NCI-H510A treated with DMSO at 0.1 percent for 48 hours (cell line): ENCODE data around the gene AMPD3.

Experiments used
- DNase-seq: peaks from one replicate; lab custom pipeline; 2025; lab: John Stamatoyannopoulos, UW

Gene AMPD3

DNA sequence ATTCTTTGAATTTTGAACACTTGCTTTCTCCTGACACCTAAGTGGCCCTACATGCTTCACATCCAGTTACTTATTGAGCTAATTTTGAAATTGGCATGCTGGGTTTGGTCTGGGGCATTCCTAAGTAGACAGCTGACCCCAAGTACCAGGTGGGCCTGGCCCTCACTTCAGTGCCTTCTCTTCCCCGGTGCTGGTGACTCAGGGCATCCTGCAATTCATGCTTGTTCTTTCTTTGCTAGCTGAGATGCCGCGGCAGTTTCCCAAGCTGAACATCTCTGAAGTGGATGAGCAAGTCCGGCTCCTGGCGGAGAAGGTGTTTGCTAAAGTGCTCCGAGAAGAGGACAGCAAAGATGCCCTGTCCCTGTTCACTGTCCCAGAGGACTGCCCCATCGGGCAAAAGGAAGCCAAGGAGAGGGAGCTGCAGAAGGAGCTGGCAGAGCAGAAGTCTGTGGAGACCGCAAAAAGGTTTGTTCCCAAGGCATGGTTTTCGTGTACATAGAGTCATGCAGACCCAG is 6.3 kb downstream of the AMPD3 start:
- no peak for DNase-seq

DNA sequence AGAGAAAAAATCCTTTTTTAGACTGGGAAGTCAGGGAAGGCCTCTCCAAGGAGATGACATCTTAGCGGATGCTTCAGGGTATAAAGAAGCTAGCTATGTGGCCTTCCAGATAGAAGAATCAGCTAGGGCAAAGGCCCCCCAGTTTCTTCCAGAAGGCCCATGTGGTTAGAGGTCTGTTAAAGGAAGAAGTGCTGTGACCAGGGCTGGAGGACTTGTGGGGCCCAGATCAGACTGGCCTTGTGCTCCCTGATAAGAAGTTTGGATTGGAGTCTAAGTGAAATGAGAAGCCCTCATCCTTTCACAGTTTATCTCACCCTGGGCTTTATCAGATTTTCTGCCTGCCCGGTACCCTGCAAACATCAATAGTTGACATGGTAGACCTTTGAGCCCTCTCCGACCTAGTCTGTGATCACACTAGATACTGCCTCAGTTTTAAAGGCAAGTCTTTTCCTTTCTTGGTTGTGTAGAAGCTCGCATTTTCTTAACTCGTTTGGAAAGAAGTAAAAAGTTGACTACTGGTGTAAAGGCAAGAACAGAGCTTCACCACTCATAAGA is 7.8 kb downstream of the AMPD3 start:
- DNase-seq = no peak

DNA sequence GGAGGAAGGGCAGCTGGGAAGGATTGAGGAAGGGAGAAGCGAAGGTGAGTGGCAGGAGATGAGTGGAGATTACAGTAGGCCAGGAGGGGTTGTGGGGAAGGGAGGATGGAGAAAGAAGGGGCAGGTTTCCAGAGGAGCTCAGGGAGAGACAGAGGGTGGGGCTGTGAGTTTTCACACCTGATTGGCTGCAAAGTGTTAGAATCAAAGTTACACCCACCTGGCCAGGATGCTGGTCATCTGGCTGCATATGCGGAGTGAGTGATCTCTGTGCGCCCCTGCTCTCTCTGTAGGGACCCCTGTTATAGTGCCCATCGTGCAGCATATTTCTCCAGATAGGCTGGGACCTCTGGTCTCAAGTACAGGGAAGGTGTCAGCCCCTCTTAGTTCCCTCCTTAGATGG is 18.3 kb downstream of the AMPD3 start:
- DNase-seq = no peak

DNA sequence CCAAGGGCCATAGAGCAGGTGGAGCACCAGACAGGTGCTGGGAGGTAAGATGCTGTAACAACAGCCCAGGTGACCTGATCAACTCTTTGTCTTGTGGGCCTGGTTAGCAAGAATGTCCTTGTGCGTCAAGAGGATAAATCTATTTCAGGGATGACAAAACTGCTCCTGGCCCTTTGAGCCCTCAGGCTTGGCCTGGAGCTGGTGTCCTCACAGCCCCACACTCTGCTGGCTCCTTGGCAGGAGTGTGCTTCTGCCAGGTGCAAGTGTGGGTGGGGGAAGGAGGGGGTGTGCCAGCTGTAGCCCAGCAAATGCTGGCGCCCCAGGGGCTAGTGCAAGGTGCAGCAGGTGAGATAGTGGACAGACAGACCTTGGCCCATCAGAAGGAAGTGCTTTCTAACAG is 19.5 kb downstream of the AMPD3 start:
- DNase-seq = no peak

DNA sequence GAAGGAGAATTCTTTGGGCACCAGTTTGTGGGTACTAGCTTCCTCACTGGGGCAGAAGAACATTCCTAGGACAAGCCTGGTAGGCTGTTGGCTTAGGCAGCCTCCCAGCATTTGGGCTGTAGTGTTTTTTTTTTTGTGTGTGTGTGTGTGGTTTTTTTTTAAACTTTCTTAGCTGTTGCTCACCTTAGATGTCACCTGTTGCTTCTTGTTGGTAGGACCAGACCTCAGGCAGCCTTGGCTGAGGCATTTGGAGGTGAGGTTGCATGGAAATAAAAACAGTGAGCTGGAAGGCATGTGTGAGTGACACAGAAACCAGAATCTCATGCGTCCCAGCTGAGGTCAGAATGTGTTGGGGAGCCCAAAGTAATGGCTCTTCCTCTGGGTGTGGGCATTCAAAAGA is 21.3 kb downstream of the AMPD3 start:
- no peak for DNase-seq

DNA sequence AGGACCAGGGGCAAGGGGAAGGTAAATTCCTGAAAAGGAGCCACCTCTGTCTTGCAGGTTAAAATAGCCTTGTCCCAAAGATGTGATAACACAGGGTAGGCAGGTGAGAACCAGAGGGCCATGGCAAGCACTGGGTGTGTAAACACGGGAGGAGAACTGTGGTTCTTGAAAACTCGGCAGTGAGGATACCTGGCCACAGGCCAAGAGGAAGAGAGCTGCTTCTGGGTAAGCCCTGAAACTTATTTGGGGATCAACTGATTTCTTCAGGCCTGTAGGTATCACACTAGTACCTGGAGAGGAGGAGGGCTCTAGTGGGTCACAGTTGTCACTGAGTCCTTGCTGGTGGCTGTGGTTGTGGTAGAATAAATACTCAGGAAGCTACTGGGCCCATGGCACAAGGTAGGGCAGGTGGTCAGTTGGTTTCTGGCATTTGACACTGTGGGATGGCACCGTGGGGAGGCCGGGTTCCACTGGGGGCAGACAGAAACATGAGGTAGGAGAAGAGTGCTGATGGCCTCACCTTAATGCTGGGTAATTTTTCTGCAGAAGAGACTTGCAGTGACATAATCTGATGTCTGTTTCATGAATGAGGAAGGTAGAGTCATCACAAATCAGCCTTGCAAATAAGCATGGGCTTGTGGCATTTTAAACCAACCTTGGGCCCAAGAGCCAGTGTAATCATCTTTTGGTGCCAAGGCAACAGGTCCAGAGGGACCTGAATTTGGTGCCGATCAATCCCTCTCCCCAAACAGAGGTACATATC is 22.0 kb downstream of the AMPD3 start:
- DNase-seq = no peak

DNA sequence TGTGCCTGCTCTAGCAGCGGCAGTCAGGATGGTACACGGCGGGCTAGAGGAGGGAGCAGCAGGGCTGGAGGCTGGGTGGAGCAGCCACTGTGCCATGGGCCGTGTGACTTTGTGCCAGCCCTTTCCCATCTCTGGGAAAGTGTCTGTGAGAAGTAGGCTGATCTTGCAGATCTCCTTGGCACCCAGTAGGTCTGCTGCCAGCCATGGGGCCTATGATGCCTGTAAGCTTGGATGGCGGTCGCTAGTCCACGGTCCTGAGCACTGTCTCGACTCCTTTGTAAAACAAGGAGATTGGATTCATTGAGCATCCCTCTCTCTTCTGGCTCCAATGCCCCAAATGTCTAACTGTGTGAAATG is 22.6 kb downstream of the AMPD3 start:
- DNase-seq = no peak

DNA sequence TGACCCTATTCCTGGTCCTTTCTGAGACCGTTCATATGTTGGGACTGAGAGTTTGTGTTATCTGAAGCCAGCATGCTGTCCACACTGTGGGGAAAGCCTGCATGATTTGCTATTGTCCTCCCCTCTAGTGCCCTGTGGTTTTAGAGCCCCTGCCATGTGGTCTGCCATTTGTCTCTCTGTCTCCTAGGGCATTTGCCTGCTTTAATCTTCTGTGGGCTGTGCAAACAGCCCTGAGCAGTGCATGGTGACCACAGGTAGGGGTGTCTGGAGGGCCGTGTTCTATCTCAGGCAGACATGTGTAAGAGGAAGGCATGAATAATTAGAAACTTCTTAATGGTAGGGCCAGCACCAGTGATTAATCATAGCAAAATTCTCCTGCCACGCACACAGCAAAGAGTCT is 23.0 kb downstream of the AMPD3 start:
- DNase-seq = no peak

DNA sequence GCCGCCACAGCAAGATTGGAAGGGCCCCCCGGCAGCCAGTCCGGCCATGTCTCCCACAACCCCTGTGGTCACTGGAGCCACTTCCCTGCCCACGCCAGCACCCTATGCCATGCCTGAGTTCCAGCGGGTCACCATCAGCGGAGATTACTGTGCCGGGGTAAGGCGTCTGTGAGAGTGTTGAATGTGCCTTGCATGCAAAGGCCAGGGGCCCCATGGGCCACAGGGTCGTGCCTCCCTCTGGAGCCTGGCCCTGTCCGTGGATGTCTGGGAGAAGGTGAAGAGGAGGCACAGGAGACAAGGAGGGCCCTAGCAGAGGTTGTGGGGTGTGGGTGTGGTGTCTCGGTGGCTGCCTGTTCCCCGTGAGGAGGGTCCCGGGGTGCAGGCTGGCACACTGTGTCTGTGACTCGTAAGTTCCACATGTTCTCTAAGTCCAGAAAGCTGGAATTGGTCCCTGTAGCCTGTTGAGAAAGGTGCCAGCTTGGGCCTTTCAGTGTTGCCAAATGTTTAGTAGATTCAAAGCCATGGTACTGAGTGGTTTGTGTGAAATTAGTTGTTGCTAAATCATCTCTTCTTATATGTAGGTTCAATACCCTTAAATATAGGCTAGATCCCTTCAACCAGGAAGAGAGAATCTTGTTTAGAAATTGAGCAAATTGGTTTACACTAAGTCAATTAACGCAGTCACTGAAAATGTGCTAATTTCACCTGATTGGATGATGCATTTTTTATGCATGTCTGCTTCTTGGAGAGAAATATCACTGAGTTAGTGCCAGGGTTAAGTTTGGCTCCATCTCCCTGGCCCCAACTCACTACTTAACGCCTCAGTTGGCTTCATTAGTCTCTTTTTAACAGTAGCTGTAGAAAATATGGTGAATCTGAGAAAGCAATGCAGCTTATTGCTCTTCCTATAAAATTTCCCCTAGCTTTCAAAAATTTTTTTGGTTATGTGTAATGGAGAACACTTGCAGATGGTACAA is 23.8 kb downstream of the AMPD3 start:
- DNase-seq = no peak

DNA sequence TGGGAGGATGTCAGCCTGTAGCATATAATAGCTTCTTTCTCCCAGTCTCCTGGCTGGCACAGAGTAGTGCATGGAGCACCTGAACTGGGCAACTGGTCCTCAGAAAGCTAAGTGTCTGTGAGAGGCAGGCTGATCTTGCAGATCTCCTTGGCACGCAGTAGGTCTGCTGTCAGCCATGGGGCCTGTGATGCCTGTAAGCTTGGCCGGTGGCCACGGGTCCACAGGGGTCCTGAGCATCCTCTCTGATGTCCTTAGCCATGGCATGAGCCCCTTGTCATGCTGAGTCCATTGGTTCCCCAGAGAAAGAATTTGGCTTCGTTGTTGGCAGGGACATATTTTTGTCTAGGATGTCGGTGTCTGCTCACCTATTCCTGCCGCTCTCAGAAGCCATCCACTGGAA is 25.0 kb downstream of the AMPD3 start:
- no peak for DNase-seq

DNA sequence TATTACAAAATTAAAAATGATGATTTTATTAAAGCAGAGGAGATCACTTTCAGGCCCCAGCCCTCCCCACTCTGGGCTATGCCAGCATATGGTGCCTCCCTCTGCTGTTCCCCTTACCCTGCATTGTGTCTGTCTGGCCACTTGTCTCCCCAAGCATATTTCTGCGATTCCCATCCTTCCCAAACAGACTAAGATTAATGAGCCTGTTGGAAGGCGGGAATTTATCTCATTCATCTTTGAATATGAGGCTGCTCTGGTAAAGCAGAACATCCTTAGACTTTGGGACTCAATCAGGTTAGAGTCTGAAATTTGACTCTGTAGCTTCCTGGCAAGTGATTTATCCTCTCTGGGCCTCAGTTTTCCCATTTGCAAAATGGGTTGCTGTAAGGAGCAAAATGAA is 25.7 kb downstream of the AMPD3 start:
- no peak for DNase-seq

DNA sequence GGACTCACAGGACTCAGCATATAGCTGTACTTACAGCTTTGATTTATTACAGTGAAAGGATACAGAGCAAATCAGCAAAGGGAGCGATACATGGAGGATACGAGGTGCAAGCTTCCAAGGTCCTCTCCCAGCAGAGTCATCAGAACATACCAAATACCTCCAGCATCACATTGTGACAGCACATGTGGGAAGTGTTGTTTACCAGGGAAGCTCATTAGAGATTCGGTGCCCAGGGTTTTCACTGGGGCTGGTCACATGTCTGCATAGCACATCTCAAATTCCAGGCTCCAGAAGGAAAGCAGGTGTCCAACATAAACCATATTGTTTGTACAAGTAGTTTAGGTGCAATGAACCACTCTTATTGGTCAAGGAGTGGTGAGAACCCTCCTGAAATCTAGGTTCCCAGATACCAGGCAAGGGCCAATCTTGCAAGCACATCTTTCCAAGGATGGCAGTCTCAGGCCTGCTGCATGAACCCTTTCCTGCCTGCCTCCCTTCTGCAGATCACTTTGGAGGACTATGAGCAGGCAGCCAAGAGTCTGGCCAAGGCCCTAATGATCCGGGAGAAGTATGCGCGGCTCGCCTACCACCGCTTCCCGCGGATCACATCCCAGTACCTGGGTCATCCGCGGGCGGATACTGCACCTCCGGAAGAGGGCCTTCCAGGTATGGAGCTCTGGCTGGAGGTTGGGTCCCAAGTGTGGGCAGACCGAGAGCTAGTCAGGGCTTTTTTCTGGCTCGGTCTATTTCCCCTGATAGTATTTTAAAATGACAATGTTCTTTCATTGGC is 26.7 kb downstream of the AMPD3 start:
- DNase-seq = peak; percentile 27

DNA sequence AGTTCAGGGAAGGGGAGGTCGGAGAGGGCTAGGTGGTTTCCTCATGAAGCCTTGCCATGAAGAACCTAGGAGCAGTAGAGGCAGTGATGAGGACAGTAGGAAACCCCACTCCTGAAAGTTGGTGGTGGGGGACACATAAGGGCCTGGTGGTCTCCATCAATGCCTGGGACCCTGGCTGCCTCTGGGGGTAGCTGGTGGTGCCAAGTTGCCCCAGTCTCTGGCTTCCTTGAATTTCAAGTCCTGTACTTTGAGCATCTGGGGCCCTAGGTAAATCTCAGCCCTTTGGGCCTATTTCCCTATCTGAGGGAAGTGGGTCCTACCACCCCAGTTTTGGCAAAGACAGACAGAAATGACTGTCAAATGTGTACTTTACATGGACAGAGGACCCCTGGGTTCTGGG is 28.1 kb downstream of the AMPD3 start:
- no peak for DNase-seq

DNA sequence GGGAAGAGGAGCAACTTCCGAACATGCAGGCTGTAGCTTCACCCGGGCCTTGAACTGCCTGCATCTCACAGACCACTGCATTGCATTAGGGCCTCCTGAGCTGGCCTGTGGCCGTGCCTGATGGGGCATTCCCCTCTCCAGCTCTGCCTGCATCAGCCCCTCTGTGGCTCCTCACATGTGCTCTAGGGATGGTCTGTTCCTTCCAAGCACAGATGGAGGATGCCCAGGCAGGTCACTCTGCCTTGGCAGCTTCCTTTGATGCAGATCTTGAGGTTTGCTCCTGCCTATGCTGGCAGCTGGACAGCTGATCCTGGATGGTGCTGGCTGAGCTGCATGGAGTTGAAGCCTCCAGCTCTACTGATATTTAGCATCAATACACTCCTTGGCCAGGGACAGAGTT is 28.5 kb downstream of the AMPD3 start:
- DNase-seq = no peak

DNA sequence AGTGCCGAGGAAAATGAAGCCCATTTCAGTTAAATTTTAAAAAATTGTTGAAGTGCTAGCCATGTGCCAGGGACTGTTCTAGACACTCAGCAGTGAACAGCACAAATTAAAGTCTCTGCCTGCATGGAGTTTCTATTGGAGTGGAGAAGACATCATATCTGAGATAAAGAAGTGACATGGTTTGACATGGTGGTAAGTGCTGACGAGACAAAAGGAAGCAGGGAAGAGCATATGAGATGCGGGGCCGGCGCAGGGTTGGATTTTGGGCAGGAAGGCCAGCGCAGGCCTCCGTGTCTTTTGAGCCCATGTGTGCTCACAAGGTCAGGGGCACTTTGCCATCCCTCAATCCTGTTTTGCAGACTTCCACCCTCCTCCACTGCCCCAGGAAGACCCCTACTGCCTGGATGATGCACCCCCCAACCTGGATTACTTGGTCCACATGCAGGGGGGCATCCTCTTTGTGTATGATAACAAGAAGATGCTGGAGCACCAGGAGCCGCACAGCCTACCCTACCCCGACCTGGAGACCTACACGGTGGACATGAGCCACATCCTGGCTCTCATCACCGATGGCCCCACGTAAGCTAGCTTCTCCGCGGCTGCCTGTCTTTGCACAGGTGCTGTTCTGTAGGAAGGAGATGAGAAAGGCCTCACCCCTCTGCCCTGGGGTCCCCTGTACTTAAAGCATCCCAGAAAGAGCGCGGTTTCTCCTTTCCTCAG is 29.6 kb downstream of the AMPD3 start:
- DNase-seq = no peak

DNA sequence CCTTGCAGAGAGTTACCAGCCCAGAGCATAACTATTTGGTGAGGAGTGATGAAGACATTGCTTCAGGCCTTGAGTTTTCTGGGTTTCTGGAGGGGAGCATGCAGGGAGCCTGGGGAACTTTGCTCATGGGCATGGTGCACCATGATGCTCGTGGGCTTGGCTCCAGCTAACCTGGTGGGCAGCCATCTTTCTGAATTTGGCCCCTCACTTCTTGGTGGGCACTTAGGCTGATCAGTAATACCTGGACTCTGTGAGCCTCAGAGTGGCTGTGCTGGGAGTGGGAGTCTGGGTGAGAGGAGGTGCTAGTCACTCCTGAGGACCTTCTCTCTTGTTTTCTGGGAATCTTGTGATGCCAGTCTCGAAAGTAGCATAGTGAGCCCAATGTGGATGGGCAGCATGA is 30.6 kb downstream of the AMPD3 start:
- DNase-seq = no peak

DNA sequence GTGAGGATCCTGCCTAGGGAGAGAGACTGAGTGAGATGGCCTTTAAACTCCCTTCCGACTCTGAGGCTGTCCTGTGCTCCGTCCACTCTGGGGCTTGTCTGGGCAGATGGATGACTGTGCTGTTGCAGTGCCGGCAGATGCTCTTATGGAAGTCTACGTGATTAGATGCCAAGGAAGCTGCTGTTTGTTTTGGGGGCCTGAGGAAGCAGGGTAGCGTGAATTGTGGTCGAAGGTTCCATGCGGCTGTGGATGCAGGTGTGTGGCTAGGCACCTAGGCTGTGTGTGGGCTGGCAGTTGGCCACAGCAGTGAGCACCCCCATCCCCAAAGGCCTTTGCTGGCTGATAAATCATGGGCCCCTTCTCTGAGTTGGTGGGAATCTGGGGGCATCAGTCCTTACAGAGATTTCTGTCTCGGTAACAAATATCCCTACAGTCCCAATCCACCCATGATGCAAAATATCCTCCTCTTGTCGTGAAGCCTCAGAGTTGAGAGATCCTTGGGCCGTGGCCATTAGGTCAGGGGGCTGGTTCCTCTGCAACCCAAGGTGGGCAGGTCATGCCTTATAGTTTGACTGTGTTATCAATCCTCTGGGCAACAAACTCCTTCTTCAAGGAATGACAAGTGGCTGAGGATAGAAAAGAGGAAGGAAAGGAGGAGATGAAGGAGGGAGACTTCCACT is 31.2 kb downstream of the AMPD3 start:
- no peak for DNase-seq

DNA sequence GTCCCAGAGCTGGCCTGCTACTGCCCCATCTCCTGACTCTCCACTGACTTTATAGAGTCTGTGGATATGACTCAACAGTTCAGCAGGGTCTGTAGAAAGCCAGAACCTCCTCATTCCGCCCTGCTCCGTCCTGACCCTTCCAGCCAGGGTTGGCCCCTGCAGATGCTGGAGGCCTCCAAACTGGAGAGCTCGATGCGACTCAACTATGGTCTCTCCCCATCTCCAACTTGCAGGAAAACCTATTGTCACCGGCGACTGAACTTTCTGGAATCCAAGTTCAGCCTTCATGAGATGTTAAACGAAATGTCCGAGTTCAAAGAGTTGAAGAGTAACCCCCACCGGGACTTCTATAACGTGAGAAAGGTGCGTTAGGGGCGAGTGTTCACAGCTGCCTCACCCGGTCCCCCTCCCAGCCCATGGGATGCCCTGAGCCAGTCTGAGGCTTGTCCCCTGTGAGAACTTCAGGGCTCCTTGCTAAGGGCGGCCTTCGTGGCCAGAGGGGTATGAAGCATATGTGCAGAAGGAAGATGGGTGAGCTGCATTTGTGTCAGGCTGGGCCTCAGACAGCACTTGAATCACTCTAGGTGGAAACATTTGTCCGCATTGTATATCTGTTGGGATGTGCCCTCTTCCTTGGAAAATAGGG is 32.1 kb downstream of the AMPD3 start:
- no peak for DNase-seq

DNA sequence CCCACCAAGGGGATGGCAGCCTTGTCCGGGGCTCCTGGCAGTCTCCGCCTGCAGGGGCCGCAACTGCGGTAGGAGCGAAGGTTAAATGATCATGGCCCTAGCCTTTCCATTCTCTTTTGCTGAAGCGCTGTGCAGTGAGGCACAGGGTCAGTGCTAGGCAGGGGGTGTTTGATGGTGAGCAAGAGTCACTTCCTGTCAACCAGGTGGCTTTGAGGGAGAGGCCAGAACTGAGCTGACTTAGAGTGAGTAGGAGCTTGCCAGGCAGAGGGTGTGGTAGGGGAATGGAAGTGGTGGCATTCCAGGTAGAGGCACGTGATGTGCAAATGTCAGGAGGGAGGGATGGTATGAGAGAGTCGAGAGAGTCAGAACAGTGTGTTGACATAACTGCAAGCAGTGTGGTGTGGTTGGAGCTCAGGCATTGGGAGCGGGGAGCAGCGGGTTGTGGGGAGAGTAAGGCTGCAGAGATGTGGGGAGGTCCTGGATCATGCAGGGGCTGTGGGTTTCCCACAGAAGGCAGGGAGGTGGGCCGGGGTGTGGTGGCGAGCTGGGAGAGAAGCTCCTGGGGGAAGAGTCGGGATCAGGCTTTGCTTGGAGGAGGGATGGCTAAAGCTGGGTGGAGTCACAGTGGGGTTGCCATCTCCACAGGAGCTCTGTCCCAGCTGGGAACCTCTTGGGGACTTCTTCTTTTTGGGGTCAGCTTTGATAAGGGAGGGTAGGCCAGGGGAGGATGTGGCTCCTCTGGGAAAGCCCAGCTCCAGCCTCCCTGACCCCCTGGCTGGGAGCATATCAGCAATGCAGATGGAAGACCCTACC is 33.3 kb downstream of the AMPD3 start:
- no peak for DNase-seq
